Ureter (tissue), 1 donor: ENCODE results near the gene OOSP1. TPM values are rescaled to one million over a fixed set of nuclear protein-coding genes. Genes with fewer than 3 reads are reported as not detected.
"Not testable (repeated sequence)": the region's sequence is repeated elsewhere in the genome, so short reads cannot be mapped to it uniquely, and the experiment has no call there.

ENCODE experiments used
- DNase-seq: peaks from one replicate; pipeline ENCODE4 v3.0.0-alpha.2; 2020; ENCODE audit warnings: low spot score
- total RNA-seq: library from RNA; stranded (reverse); gene quantifications from one replicate; pipeline ENCODE4 v1.2.4, GENCODE V29; 2023
- donor health status: DM: yes; HTN: yes; CAD: no.

Gene OOSP1
- total RNA-seq, 1 donor from 2014 or later: not detected

DNA sequence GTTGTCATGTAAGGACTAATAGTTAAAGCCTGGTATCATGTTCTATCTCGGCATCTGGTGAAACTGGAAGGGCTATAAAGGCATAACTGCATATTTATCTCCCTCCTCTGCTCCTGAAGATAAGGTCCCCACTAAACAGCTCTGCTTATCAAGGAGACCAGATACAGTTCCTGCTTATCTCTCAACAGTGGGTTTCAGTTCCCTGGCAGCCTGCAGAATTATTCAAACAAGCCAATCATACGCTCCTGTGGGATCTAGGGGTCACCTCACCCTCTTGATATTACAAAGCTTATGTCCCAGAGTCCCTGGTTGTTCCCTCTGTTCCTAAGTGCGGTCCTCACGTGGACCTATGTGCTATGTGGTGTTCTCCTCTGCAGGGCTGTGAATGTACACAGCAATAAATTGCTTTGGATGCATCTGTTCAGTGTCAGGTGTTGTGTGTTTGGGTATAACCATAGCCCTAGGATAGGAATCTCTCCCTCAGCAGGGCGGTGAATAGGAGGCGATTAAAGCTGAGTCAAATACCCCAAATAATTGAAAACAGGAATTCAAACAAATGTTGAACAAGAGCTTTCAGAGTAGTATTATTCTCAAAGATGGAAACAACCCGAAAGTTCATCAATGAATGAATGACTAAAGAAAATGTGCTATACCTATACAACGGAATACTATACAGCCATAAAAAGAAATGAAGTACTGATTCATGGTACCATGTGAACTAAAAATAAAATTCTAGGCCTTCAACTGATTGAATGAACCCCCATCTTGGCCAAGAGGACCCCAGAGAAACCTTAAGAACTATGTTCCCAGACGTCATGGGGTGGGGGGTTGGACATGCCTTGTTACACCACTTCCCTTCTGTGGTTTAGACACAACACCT, 22.5 kb downstream of the OOSP1 start:
- no peak for DNase-seq

DNA sequence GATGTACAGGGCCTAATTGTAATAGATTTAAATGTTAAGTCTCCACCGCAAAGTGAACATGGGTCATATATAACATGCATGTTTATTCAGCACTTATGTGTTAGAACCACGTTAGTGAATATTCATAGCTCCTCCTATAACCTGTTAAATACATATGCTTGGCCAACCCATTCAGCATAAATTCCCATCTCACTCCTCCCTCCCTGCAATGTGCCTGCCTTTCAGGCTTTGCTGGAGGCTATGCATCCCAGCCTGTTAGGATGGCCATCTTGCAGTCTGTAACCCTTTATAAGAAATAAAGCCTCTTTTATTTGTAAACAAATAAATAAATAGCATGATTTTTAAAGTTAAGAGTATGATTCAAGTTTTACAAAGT, 23.9 kb downstream of the OOSP1 start:
- no peak for DNase-seq

- DNase-seq: no peak
Measured at GRCh38 chr11:59963733-59964132, 25.5 kb downstream of the OOSP1 start, which contains the start of gene OOSP4A. Gene OOSP4A (plus strand): TSS chr11:59964033. CDS start chr11:59964033, 0 bp downstream.

DNA sequence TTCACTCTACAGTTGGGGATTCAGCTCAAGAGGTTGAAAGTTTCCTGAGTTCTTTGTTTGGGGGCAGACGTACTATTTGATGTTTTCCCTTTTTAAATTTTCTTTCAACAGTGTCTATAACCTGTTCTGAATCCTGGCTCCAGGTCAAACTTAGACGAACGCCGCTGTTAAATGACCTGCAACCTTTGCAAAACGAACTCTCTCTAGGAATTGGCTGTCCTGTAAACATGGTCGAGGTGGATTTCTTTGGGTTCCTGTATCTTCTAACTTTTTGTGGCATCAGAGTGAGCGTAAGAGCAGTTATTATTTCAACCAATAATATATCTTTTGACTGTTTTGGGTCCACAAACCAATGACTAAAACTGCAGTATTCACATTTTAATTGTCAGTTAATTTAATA, 27.2 kb downstream of the OOSP1 start:
- DNase-seq: no peak

GRCh38 chr11:59966201-59966600, 28.0 kb downstream of the OOSP1 start:
- DNase-seq: no peak

DNA sequence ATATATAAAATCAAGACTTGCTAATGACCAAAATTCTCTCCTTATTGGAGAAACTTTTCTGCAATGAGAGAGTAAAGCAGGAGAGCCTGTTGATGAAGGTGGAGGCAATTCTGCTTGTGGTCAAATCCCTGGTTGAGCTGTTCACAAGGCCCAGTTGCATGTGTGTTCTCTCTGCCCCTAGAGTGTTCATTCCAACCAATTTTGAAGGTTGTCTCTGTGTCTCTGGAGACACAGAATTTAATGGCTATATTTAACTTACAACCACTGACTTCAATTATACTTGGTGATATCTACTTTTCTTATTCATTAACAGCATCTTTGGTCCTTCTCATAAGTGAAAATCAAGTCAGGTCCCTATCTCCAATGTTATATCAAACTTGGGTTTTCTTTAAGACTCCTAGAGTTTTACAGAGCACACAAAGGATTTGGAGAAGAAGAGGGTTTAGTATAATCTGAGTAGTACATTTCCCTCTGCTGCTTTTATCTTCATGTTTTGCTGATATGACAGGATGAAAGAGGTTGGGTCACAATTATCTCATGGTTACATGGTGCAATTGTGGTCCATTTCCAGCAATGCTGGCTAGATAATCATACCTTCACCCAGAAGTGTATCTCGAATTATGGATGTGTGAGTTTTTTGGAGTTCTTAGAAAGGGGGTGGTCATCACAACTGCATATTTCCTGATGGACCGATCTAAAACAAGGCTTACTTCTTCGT, 29.6 kb downstream of the OOSP1 start:
- DNase-seq: no peak

GRCh38 chr11:59968395-59968783, 30.2 kb downstream of the OOSP1 start:
- DNase-seq: no peak

DNA sequence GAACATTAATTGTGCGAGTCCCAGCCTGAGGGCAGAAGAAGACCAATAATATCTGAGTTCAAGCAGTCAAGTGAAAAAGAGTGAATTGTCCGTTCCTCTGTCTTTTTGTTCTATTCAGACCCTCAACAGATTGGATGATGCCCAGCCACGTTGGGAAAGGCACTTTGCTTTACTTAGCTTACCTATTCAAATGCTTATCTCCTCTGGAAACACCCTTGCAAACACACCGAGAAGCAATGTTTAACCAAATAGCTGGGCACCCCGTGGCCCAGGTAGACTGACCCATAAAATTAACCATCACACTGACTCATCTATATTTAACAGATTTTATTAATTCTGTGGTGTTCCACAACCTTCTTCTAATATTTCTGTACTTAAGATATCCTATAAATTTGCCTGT, 34.9 kb downstream of the OOSP1 start:
- DNase-seq: no peak

DNA sequence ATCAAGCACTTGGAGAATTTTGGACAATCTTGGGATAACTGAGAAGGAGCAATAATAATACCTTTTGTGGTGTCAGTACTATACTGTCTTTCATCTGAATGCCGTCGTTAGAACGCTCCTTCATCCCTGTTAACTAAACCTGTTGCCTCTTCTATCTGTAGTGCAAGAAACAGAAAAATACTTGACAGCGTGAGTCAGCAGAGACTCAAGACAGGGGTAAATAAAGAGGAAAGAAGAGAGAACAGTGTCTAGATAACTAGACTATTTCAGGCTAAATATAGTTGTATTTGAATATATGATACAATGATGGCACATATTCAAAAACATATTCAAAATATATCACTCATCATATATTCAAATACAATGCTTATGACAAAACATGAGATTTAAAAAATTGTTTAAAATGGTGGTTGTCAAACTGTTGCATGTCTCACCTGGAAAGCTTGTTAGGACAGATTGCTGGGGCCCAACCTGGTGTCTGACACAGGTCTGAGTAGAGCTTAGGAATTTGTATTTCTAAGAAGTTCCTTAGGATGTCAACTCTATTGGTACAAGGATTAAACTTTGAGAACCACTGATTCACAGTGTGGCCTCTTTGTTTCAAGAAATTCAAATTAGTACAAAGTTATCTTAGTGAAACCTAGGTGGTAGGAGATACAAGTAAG, 43.0 kb downstream of the OOSP1 start:
- DNase-seq: no peak

DNA sequence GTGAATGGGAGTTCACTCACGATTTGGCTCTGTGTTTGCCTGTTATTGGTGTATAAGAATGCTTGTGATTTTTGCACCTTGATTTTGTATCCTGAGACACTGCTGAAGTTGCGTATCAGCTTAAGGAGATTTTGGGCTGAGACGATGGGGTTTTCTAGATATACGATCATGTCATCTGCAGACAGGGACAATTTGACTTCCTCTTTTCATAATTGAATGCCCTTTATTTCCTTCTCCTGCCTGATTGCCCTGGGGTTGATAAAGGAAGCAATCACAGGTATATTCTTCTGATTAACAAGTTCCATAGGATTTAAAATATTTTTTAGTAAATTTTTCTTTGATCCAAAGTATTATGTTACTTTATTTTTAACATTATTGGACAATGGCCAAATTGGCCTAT, 43.8 kb downstream of the OOSP1 start:
- not testable (repeated sequence) for DNase-seq

DNA sequence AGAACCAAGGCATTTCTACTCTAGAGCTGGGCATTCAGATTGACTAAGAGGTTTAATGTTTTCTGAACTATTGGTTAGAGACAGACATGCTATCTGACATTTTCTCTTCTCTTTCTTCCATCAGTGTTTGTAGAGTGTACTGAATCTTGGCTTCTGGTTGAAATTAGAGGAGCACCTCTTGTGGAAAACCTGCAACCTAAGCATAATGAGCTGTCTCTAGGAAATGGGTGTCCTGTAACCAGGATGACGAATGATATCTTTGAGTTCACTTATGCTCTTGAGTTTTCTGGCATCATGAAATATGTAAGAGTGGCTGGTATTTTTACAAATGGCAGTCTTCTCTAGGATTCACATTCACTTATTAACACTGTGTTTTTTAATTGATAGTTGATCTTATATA, 45.0 kb downstream of the OOSP1 start:
- DNase-seq: no peak

GRCh38 chr11:59984368-59984767, 46.1 kb downstream of the OOSP1 start:
- no peak for DNase-seq

- no peak for DNase-seq
Measured at GRCh38 chr11:59990421-59990820, 52.2 kb downstream of the OOSP1 start.

GRCh38 chr11:59992425-59992824, 54.2 kb downstream of the OOSP1 start:
- DNase-seq: no peak

GRCh38 chr11:59997800-59998199, 59.6 kb downstream of the OOSP1 start:
- no peak for DNase-seq

- no peak for DNase-seq
Measured at GRCh38 chr11:59999691-60000090, 61.5 kb downstream of the OOSP1 start.

DNA sequence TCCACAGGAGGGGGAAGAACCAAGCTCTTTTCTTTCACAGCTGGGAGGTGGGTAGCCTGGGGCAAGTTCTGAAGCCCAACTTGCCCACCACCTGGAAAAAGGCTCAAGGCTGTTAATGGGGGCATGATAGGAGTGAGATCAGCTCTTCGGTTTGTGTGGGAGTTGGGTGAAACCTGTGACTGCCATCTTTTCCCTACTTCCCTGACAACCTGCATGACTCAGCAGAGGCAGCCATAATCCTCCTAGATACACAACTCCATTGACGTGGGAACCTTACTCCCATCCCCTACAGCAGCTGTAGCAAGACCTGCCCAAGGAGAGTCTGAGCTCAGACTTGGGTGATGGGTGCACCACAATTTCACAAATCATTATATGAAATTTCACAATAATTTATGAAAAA, 65.5 kb downstream of the OOSP1 start:
- no peak for DNase-seq

GRCh38 chr11:60005360-60005759, 67.1 kb downstream of the OOSP1 start:
- no peak for DNase-seq
